K562 (cell line): Measurements from ENCODE around the gene FBXL3. TPM values are rescaled to one million over a fixed set of nuclear protein-coding genes. Genes with fewer than 3 reads are reported as not detected.

ENCODE experiments used
- CC2D1A ChIP-seq: fragments of 450-650 bp; IDR thresholded peaks from 2 replicates; pipeline ENCODE4 v1.6.1; 2017; ENCODE audit warnings: mild to moderate bottlenecking
- GATAD2A ChIP-seq: fragments of 450-650 bp; IDR thresholded peaks from 2 replicates; pipeline ENCODE4 v1.6.1; 2017
- MEF2D ChIP-seq: conservative IDR thresholded peaks from 2 replicates; pipeline ENCODE4 v1.6.1; 2016; ENCODE audit warnings: low read depth, missing genetic modification characterization, missing compliant biosample characterization
- PHF8 ChIP-seq: fragments of 200-600 bp; sonication (generic); IDR thresholded peaks from 2 replicates; pipeline ENCODE4 v1.6.1; 2012; ENCODE audit warnings: mixed run types, mild to moderate bottlenecking, inconsistent platforms, low read length, moderate library complexity, borderline replicate concordance
- ZNF280A ChIP-seq: fragments of 450-650 bp; IDR thresholded peaks from 2 replicates; pipeline ENCODE4 v1.6.1; 2018; ENCODE audit warnings: mild to moderate bottlenecking, low read depth; ENCODE audit not compliant: partially characterized antibody
- polyA plus RNA-seq, 8 experiments: library from polyadenylated mRNA; depleted of rRNA in 4 of 8; stranded (reverse) in 5 of 8; unstranded in 3 of 8; fragments of >200 nt; fragmentation: Nextera tagmentation in 2 of 8; fragmentation: Illumina TruSeq in 1 of 8; extraction: Ambion mirVana in 2 of 8; extraction: Trizol in 1 of 8; gene quantifications; 2 replicates each; pipeline versions ENCODE4 v1.2.1 to v1.2.3, GENCODE V29; 2011 to 2014; ENCODE audit warnings: inconsistent platforms in 1 of 8, missing spikeins in 1 of 8
- total RNA-seq, 7 experiments: library from RNA; depleted of rRNA in 6 of 7; stranded (reverse); fragments of >200 nt in 6 of 7; fragmentation: Illumina TruSeq in 2 of 7; extraction: Trizol in 2 of 7; gene quantifications; 2 replicates each; pipeline versions ENCODE4 v1.2.1 to v1.2.3, GENCODE V29; 2011 to 2021; ENCODE audit warnings: low replicate concordance in 1 of 7
- TF ChIP-seq, protein P1 (sequence below), 2 experiments: fragments of 450-650 bp; IDR thresholded peaks; 2 replicates each; pipeline ENCODE4 v1.6.1; 2016; ENCODE audit warnings: mild to moderate bottlenecking in 2 of 2, borderline replicate concordance in 1 of 2, low read depth in 1 of 2, moderate library complexity in 1 of 2

FBXL3 gene
- total and polyA plus RNA-seq, 9 of the 15 experiments (the other 6 are each of a cell fraction or from before 2014, with no cell fraction given) = 3.8 to 16.4 (median 12.6) TPM

GRCh38 chr13:77029436-77029835 lies 2.5 kb upstream of the FBXL3 start (continued):
- TF ChIP-seq, protein P1, sequence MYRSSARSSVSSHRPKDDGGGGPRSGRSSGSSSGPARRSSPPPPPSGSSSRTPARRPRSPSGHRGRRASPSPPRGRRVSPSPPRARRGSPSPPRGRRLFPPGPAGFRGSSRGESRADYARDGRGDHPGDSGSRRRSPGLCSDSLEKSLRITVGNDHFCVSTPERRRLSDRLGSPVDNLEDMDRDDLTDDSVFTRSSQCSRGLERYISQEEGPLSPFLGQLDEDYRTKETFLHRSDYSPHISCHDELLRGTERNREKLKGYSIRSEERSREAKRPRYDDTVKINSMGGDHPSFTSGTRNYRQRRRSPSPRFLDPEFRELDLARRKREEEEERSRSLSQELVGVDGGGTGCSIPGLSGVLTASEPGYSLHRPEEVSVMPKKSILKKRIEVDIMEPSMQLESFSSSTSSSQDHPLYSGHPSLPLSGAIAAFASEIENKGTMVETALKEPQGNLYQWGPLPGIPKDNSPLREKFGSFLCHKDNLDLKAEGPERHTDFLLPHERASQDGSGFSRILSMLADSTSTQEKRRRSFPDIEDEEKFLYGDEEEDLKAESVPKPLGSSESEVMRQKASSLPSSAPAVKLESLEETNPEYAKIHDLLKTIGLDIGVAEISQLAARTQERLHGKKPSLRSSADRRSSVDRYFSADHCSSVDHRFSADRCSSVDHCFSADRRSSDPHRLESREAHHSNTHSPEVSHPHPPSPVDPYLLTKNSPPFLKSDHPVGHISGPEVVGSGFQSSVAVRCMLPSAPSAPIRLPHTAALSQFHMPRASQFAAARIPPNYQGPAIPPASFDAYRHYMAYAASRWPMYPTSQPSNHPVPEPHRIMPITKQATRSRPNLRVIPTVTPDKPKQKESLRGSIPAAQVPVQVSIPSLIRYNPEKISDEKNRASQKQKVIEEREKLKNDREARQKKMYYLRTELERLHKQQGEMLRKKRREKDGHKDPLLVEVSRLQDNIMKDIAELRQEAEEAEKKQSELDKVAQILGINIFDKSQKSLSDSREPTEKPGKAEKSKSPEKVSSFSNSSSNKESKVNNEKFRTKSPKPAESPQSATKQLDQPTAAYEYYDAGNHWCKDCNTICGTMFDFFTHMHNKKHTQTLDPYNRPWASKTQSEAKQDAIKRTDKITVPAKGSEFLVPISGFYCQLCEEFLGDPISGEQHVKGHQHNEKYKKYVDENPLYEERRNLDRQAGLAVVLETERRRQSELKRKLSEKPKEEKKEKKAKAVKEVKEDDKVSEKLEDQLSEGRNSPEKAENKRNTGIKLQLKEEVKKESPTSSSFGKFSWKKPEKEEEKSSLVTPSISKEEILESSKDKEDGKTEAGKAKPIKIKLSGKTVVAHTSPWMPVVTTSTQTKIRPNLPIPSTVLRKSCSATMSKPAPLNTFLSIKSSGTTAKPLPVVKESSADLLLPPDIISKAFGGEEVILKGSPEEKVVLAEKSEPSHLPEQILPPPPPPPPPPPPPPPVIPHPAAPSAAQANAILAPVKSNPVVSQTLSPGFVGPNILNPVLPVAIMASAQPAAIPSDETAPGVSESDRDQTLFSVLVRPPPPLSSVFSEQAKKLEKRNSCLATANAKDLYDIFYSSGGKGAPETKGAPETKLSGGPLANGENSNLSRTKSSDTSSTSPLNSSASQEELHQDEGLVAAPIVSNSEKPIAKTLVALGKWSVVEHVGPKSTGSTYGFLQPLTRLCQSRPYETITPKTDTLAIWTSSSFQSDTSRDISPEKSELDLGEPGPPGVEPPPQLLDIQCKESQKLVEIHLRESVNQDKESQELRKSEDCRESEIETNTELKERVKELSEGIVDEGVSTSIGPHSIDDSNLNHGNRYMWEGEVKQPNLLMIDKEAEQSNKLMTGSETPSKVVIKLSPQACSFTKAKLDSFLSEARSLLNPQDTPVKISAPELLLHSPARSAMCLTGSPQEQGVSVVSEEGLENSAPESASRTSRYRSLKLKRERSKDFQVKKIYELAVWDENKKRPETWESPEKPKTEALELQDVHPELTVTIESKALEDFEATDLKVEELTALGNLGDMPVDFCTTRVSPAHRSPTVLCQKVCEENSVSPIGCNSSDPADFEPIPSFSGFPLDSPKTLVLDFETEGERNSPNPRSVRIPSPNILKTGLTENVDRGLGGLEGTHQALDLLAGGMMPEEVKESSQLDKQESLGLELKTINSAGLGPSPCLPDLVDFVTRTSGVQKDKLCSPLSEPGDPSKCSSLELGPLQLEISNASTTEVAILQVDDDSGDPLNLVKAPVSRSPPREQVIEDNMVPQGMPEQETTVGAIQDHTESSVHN (IDR thresholded peaks at IDR 0.05; ENCODE audit: borderline replicate concordance in 1 of 2, low read depth in 1 of 2) = no peak
- TF ChIP-seq ZNF280A (no peak), MEF2D (tag) (no peak), PHF8 (no peak), CC2D1A (no peak), GATAD2A (no peak)
